Measurements from ENCODE around the gene COL24A1.
A peak's percentile ranks its signal among the peaks of the same experiment; 100 is the strongest.

Gene COL24A1

DNA sequence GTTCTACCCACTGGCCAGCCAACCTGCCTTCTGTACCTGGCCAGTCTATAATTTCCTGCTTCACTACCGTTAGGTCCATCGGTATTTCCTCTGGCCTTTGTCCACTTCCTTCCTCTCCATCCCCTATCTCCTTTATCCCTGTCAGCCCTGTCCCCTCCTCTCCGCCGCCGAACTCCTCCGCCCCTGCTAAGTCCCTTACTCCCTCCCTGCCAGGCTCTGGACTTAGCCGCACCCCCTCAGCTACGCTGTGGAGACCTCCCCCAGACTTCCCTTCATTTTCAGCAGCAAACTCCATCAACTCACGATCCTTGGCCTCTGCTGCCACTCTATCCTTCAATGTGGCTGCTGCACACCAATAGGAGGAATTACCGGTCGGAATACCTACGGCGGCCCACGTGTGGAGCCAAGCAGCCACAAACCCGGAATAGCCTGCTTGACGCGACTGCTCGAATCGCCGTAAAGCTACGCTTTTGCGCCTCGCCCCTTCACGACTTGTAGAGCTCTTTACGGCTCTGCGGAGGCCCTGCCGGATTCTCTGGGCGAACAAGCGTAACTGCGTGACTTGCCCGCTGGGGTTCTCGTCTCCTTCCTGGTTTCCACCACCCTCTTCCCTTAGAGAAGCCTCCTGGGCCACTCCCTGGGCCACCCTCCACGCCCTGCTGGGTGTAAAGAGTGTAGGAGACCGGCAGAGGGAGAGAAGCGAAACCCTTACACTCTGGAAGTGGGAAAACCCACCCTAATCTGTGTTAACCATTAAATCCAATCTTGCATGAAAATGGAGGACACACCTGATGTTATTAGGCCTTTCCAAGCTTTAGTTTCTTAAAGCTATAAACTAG lies 448.4 kb downstream of the COL24A1 start, which contains the start of gene ZNHIT6:
ZNHIT6 (minus strand) TSS at position 444 of the 839 bp plus-strand sequence; CDS start at position 295, 149 bp downstream.
- peak; percentile 81 for DNase-seq (ENCODE audit: low spot score)
- TF ChIP-seq, protein P1, sequence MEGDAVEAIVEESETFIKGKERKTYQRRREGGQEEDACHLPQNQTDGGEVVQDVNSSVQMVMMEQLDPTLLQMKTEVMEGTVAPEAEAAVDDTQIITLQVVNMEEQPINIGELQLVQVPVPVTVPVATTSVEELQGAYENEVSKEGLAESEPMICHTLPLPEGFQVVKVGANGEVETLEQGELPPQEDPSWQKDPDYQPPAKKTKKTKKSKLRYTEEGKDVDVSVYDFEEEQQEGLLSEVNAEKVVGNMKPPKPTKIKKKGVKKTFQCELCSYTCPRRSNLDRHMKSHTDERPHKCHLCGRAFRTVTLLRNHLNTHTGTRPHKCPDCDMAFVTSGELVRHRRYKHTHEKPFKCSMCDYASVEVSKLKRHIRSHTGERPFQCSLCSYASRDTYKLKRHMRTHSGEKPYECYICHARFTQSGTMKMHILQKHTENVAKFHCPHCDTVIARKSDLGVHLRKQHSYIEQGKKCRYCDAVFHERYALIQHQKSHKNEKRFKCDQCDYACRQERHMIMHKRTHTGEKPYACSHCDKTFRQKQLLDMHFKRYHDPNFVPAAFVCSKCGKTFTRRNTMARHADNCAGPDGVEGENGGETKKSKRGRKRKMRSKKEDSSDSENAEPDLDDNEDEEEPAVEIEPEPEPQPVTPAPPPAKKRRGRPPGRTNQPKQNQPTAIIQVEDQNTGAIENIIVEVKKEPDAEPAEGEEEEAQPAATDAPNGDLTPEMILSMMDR (IDR thresholded peaks at IDR 0.05; ENCODE audit: extremely low read depth, missing control alignments) = no peak

DNA sequence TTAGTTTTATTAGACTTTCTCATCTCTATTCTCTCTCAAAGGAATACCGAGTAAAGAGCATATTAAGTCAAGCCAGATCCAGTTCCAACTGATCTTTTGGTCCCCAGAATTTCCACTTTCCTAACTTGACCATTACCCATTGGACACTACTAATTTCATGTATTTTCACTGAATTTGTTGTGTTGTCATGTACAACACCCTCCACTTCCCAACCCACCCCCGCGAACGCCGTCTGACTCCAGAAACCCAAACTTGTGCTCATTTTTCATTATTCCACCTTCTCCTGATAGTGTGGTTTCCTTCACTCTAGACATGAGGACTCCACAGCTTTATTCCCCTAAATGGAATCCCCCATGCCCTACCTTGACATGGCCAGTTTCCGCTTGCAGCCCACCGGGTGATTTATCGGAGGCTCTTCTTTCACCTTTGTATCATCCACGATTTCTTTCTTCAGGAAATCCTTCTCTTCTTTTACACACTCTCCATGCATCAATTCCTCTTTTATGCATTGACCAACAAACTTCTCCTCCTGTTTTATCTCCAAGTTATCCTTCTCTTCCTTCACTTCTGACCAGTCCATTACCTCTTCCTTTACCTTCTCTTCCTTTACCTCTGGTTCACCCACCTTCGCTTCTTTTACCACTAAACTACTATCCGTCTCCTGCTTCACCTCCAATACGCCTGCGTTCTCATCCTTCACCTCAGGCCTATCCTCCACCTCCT lies 449.1 kb downstream of the COL24A1 start:
- TF ChIP-seq, protein P1 (IDR thresholded peaks at IDR 0.05; ENCODE audit: extremely low read depth, missing control alignments) = no peak
- DNase-seq (ENCODE audit: low spot score) = no peak

DNA sequence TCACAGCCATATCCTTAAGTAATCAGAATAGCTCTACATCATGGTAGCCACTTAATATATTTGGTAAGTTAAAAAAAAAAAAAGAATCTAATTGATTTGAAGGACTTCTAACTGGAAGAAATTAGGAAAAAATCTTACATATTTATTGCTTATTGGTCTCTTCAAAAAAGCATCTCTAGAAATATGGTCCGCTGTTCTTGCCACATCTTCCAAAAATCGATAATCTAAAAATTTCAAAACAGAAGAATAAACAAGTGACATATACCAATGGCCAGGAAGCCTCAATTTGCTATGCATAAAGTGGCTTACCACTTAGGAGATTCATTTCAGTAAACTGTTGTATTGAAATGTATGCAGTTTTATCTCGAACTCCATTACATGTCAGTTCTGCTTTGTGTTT lies 450.6 kb downstream of the COL24A1 start:
- DNase-seq (ENCODE audit: low spot score) = no peak
- TF ChIP-seq, protein P1 (IDR thresholded peaks at IDR 0.05; ENCODE audit: extremely low read depth, missing control alignments) = no peak

DNA sequence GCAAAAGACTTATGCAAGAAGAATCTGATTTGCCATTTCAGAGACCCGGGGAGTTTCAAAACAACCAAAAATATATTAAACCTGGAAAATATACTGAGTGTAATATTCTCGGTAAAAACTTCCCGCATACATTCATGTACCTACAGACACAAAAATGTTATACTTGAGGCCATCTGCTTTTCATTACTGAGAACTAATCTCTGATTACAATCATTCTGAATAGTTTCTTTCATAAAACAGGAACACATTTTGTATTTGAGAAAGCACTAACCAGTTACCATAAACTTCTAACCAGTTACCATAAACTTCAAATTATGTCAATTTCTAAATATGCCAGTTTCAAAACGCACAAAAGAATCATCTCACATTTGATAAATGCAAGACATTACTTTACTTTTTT lies 456.1 kb downstream of the COL24A1 start:
- no peak for DNase-seq (ENCODE audit: low spot score)

DNA sequence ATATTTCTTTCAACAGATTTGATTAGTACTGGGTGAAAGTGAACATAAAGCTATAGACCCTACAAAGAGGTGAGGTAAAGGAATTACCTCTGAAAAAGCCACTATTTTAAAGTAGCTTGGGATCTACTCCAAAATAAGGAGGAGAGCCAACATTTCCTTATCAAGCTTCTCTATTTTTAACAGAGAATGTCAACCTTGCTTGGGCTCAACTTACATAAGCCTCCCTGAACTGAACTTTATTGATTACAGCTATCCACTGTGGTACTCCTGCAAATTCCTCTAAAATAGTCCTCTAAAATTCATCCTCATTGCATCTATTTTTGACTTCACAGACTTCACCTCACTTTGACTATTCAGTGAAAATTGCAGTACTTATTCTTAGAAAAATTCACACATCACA lies 458.7 kb downstream of the COL24A1 start:
- TF ChIP-seq, protein P1 (IDR thresholded peaks at IDR 0.05; ENCODE audit: extremely low read depth, missing control alignments) = no peak
- DNase-seq (ENCODE audit: low spot score) = no peak

More for the DNA sequence above, 456.1 kb downstream of the COL24A1 start:
- TF ChIP-seq, protein P1 (IDR thresholded peaks at IDR 0.05; ENCODE audit: extremely low read depth, missing control alignments) = no peak

DNA sequence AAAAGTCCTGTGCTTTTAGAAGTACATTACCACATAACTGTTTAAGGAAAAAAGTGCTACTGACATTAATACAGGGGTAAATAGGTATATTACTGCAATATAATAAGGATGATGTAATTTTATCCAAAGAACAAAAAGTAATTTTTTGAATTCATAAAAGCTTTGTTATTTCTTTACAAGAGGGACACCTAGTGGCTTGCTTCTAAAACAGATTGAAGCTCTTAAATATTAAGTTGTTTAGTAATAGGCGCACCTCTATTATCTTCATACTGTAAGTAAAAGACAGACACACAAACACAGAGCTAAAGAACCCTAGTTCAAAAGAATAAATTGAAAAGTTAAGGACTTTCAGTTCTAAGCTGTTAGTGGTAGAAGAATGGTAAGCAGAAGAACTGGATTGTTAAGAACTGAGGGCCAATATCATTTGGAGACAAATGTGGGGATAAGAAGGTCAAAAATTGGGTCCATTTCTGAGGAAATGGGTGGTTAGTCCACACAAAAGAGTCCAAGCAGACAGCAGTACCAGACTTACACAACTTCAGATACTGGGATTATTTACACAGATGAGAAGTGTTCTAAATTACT lies 463.8 kb downstream of the COL24A1 start:
- no peak for DNase-seq (ENCODE audit: low spot score)
- TF ChIP-seq, protein P1 (IDR thresholded peaks at IDR 0.05; ENCODE audit: extremely low read depth, missing control alignments) = no peak
